Activated B cell treated with CpG ODN at 0.5 μM for 24 hours (primary cell): ENCODE results near the gene CTIF. TPM values are rescaled to one million over a fixed set of nuclear protein-coding genes. Genes with fewer than 3 reads are reported as not detected.

Experiments used
- ATAC-seq: fragments of 200-7000 bp; cut with Tn5 transposase; one replicate; pipeline ENCODE4 v1.10.0; 2021; ENCODE audit warnings: low read depth, mild to moderate bottlenecking, moderate library complexity
- CTCF ChIA-PET: fragments of 350-600 bp; sonication (Branson Sonifier 250); formaldehyde crosslinking; loops from one replicate; lab custom pipeline; 2021; ENCODE audit warnings: antibody characterized with exemption; lab: Charles Lee
- POLR2A ChIA-PET: fragments of 350-600 bp; sonication (Branson Sonifier 250); formaldehyde crosslinking; loops from one replicate; lab custom pipeline; 2021; ENCODE audit warnings: antibody characterized with exemption; lab: Charles Lee
- DNase-seq: peaks from one replicate; pipeline ENCODE4 v3.0.0; 2022
- H3K27ac Mint-ChIP-seq: one replicate; pipeline ENCODE4 v1.8.0; 2020; ENCODE audit warnings: mixed read lengths
- H3K27me3 Mint-ChIP-seq: one replicate; pipeline ENCODE4 v1.8.0; 2021; ENCODE audit warnings: mixed read lengths
- H3K36me3 Mint-ChIP-seq: one replicate; pipeline ENCODE4 v1.8.0; 2021; ENCODE audit warnings: low read depth, mixed read lengths
- H3K4me1 Mint-ChIP-seq: one replicate; pipeline ENCODE4 v1.8.0; 2021; ENCODE audit warnings: mixed read lengths
- H3K4me3 Mint-ChIP-seq: one replicate; pipeline ENCODE4 v1.8.0; 2020; ENCODE audit warnings: mild to moderate bottlenecking, mixed read lengths
- H3K9me3 Mint-ChIP-seq: one replicate; pipeline ENCODE4 v1.8.0; 2020; ENCODE audit warnings: mixed read lengths
- CTCF ChIP-seq: fragments of 200-600 bp; IDR thresholded peaks from one replicate; pipeline ENCODE4 v1.8.0; 2022; ENCODE audit warnings: antibody characterized with exemption, mild to moderate bottlenecking
- intact Hi-C: fragments of 100-400 bp; cut with micrococcal nuclease; formaldehyde crosslinking; loops from one replicate; pipeline ENCODE4 v1.15.1; 2024
- total RNA-seq: library from RNA; stranded (reverse); gene quantifications from 2 replicates; pipeline ENCODE4 v1.2.3, GENCODE V29; 2022

The CTIF gene
- total RNA-seq, 1 donor from 2014 or later: 9.3 TPM

GRCh38 chr18:48600046-48600445 is 61.2 kb downstream of the CTIF start:
- no peaks in the 10 kb centered on the region for H3K27me3 Mint-ChIP-seq
- H3K9me3 Mint-ChIP-seq: no peaks in the 10 kb centered on the region
- H3K27ac Mint-ChIP-seq: no peak overlapping the region
- no peaks in the 10 kb centered on the region for H3K4me1 Mint-ChIP-seq
- H3K4me3 Mint-ChIP-seq: no peak overlapping the region
- ATAC-seq (no peak), DNase-seq (no peak)
- intact Hi-C loops: no loop called here
- ChIA-PET CTCF (no interaction called here), POLR2A (no interaction called here)
- no peak for TF ChIP-seq CTCF
- no peaks in the 10 kb centered on the region for H3K36me3 Mint-ChIP-seq

- Mint-ChIP-seq H3K36me3 (no peaks in the 10 kb centered on the region), H3K4me1 (no peaks in the 10 kb centered on the region), H3K4me3 (no peak overlapping the region), H3K27ac (no peak overlapping the region), H3K9me3 (no peaks in the 10 kb centered on the region), H3K27me3 (no peaks in the 10 kb centered on the region)
- ChIA-PET CTCF (no interaction called here), POLR2A (no interaction called here)
- TF ChIP-seq CTCF: no peak
- DNase-seq: no peak
- no peak for ATAC-seq
- intact Hi-C loops: no loop called here
Measured at GRCh38 chr18:48600456-48601090, 61.7 kb downstream of the CTIF start.

GRCh38 chr18:48601343-48601742 is 62.5 kb downstream of the CTIF start:
- intact Hi-C loops: no loop called here
- Mint-ChIP-seq H3K27ac (no peak overlapping the region), H3K27me3 (no peaks in the 10 kb centered on the region), H3K4me1 (no peaks in the 10 kb centered on the region), H3K4me3 (no peak overlapping the region), H3K9me3 (no peaks in the 10 kb centered on the region), H3K36me3 (no peaks in the 10 kb centered on the region)
- POLR2A ChIA-PET: no interaction called here
- no peak for TF ChIP-seq CTCF
- ATAC-seq (no peak), DNase-seq (no peak)
- CTCF ChIA-PET: no interaction called here

- Mint-ChIP-seq H3K4me3 (no peak overlapping the region), H3K4me1 (no peaks in the 10 kb centered on the region)
- CTCF ChIA-PET: no interaction called here
Measured at GRCh38 chr18:48602759-48603390, 64.0 kb downstream of the CTIF start.

More at GRCh38 chr18:48602759-48603390, 64.0 kb downstream of the CTIF start:
- Mint-ChIP-seq H3K9me3 (no peaks in the 10 kb centered on the region), H3K27me3 (no peaks in the 10 kb centered on the region), H3K27ac (no peak overlapping the region), H3K36me3 (no peaks in the 10 kb centered on the region)
- TF ChIP-seq CTCF: no peak
- ATAC-seq: no peak
- no peak for DNase-seq
- intact Hi-C loops: no loop called here
- POLR2A ChIA-PET: no interaction called here
